K562 (cell line): ENCODE results near the gene ERCC6L. TPM values are rescaled to one million over a fixed set of nuclear protein-coding genes. Genes with fewer than 3 reads are reported as not detected.
A peak's percentile ranks its signal among the peaks of the same experiment; 100 is the strongest.

Experiments
- ATAC-seq: fragments of 200-7000 bp; cut with Tn5 transposase; 3 replicates; pipeline ENCODE4 v1.9.1; 2020; ENCODE audit warnings: moderate library complexity
- BruUV-seq: library from RNA; stranded (reverse); fragments of 400-500 nt; replicated peaks from 2 replicates; lab custom pipeline; 2021; lab: Mats Ljungman, UMichigan
- CTCF ChIA-PET: fragments of 300-600 bp; formaldehyde crosslinking; extraction: SDS; loops from one replicate; lab custom pipeline; 2021; ENCODE audit warnings: low intra/inter-chr PET ratio; lab: Yijun Ruan, JAX
- POLR2A ChIA-PET: fragments of 300-600, 350-650 bp; sonication (Branson Sonifier 250); formaldehyde crosslinking; extraction: SDS; loops from one replicate; lab custom pipeline; 2021; ENCODE audit warnings: antibody characterized with exemption, inconsistent platforms; lab: Yijun Ruan, JAX
- DNase-seq, 4 experiments: peaks; one replicate each; pipeline versions ENCODE4 v3.0.0 to v3.0.0-alpha.2; 2011 to 2018; ENCODE audit warnings: low spot score in 3 of 4, mixed read lengths in 3 of 4; ENCODE audit errors: extremely low read depth in 1 of 4
- FAIRE-seq: peaks from 2 replicates; lab custom pipeline; 2011; peaks lifted over from hg19 to GRCh38; lab: Jason Lieb, UNC
- H2AFZ ChIP-seq: 2 replicates; pipeline ENCODE4 v1.6.0; 2011; ENCODE audit warnings: low read depth, low read length, control low read depth, inconsistent platforms
- H3K27ac ChIP-seq: fragments of 200-600 bp; 3 replicates; pipeline ENCODE4 v1.8.0; 2011; ENCODE audit warnings: low read depth, mild to moderate bottlenecking, control low read depth, inconsistent platforms, low read length, moderate library complexity, mixed read lengths; ENCODE audit errors: extremely low read depth
- H3K27me3 ChIP-seq, 2 experiments: fragments of 300-600 bp in 1 of 2; 2 replicates in 1 of 2; 3 replicates in 1 of 2; pipeline versions ENCODE4 v1.6.0 to v1.8.0; 2011; ENCODE audit warnings: inconsistent platforms in 2 of 2, low read length in 2 of 2, mild to moderate bottlenecking in 1 of 2, mixed read lengths in 1 of 2, moderate library complexity in 1 of 2; ENCODE audit not compliant: control insufficient read depth in 2 of 2, insufficient read depth in 2 of 2
- H3K36me3 ChIP-seq: fragments of 300-600 bp; 3 replicates; pipeline ENCODE4 v1.8.0; 2011; ENCODE audit warnings: mild to moderate bottlenecking, low read length, inconsistent platforms; ENCODE audit not compliant: control insufficient read depth, insufficient read depth
- H3K4me1 ChIP-seq, 2 experiments: fragments of 200-600 bp in 1 of 2; replicated peaks in 1 of 2; 2 replicates in 1 of 2; 3 replicates in 1 of 2; pipeline versions ENCODE4 v1.5.1 to v1.8.0; 2011; ENCODE audit warnings: inconsistent platforms in 2 of 2, low read length in 2 of 2, mild to moderate bottlenecking in 1 of 2, mixed read lengths in 1 of 2, moderate library complexity in 1 of 2; ENCODE audit not compliant: control insufficient read depth in 2 of 2, insufficient read depth in 2 of 2
- H3K4me2 ChIP-seq: 2 replicates; pipeline ENCODE4 v1.6.1; 2011; ENCODE audit warnings: low read length, control low read depth, inconsistent platforms, mixed read lengths; ENCODE audit not compliant: insufficient read depth
- H3K4me3 ChIP-seq: fragments of 200-600 bp; sonication (generic), shearing (Covaris generic); 2 replicates; pipeline ENCODE4 v1.5.1; 2016; ENCODE audit warnings: control low read depth, inconsistent platforms
- H3K79me2 ChIP-seq: fragments of 200-600 bp; 3 replicates; pipeline ENCODE4 v1.8.0; 2011; ENCODE audit warnings: low read length, inconsistent platforms; ENCODE audit not compliant: control insufficient read depth, insufficient read depth
- H3K9ac ChIP-seq, 2 experiments: 2 replicates each; pipeline versions ENCODE4 v1.6.0 to v1.6.1; 2011; ENCODE audit warnings: low read depth in 2 of 2, low read length in 2 of 2, control low read depth in 1 of 2, inconsistent platforms in 1 of 2, mild to moderate bottlenecking in 1 of 2, mixed read lengths in 1 of 2; ENCODE audit not compliant: insufficient read depth in 1 of 2
- H3K9me1 ChIP-seq: one replicate; pipeline ENCODE4 v1.6.0; 2011; ENCODE audit warnings: inconsistent platforms, mild to moderate bottlenecking, low read length, moderate library complexity; ENCODE audit not compliant: control insufficient read depth, insufficient read depth
- H3K9me3 ChIP-seq: replicated peaks from 2 replicates; pipeline ENCODE4 v1.5.1; 2011; ENCODE audit warnings: low read depth, low read length, inconsistent platforms; ENCODE audit not compliant: control insufficient read depth, insufficient read depth
- H4K20me1 ChIP-seq: replicated peaks from 2 replicates; pipeline ENCODE4 v1.6.1; 2011; ENCODE audit warnings: low read length, inconsistent platforms, mixed read lengths; ENCODE audit not compliant: control insufficient read depth, insufficient read depth
- FOXO4 ChIP-seq: fragments of 450-650 bp; formaldehyde crosslinking; IDR thresholded peaks from 2 replicates; pipeline ENCODE4 v1.4.0; 2020; ENCODE audit warnings: mild to moderate bottlenecking, moderate library complexity
- RBFOX2 ChIP-seq: fragments of 200-400 bp; formaldehyde crosslinking; IDR thresholded peaks from 2 replicates; pipeline ENCODE4 v1.6.1; 2017; ENCODE audit warnings: low read depth, mild to moderate bottlenecking, low read length, moderate library complexity
- TAL1 ChIP-seq: fragments of 450-650 bp; IDR thresholded peaks from 2 replicates; pipeline ENCODE4 v1.6.1; 2016; ENCODE audit warnings: mild to moderate bottlenecking
- ZNF586 ChIP-seq: fragments of 450-650 bp; formaldehyde crosslinking; conservative IDR thresholded peaks from 2 replicates; pipeline ENCODE4 v1.4.0; 2020; ENCODE audit warnings: mild to moderate bottlenecking, moderate library complexity
- WGBS: fragments of 100-300 bp; shearing (Covaris generic); methylation state at CpG from one replicate; pipeline ENCODE4 v1.1.6; 2016; ENCODE audit warnings: low coverage, mixed read lengths; ENCODE audit not compliant: insufficient coverage; ENCODE audit errors: missing lambda C conversion rate; 5-methylcytosine and 5-hydroxymethylcytosine counted together
- in situ Hi-C: fragments of 300-500 bp; cut with MboI; formaldehyde crosslinking; loops from 4 replicates; pipeline ENCODE4 v1.15.0; 2018; ENCODE audit warnings: inconsistent platforms, mixed read lengths
- intact Hi-C: fragments of 100-400 bp; cut with micrococcal nuclease; formaldehyde crosslinking; loops from 2 replicates; pipeline ENCODE4 v1.14.2; 2022
- polyA plus RNA-seq, 8 experiments: library from polyadenylated mRNA; depleted of rRNA in 4 of 8; stranded (reverse) in 5 of 8; unstranded in 3 of 8; fragments of >200 nt; fragmentation: Nextera tagmentation in 2 of 8; fragmentation: Illumina TruSeq in 1 of 8; extraction: Ambion mirVana in 2 of 8; extraction: Trizol in 1 of 8; gene quantifications; 2 replicates each; pipeline versions ENCODE4 v1.2.1 to v1.2.3, GENCODE V29; 2011 to 2014; ENCODE audit warnings: inconsistent platforms in 1 of 8, missing spikeins in 1 of 8
- total RNA-seq, 7 experiments: library from RNA; depleted of rRNA in 6 of 7; stranded (reverse); fragments of >200 nt in 6 of 7; fragmentation: Illumina TruSeq in 2 of 7; extraction: Trizol in 2 of 7; gene quantifications; 2 replicates each; pipeline versions ENCODE4 v1.2.1 to v1.2.3, GENCODE V29; 2011 to 2021; ENCODE audit warnings: low replicate concordance in 1 of 7

ERCC6L gene
- total and polyA plus RNA-seq, 9 of the 15 experiments (the other 6 are each of a cell fraction or from before 2014, with no cell fraction given) = 6.4 to 17.4 (median 11.9) TPM

GRCh38 chrX:72271091-72271788 lies 32.4 kb upstream of the ERCC6L start:
- H3K27me3 ChIP-seq = no peaks in the 10 kb centered on the region
- peaks cover 10% of the 10 kb centered on the region; the same call in 1 of the 2 replicates for H4K20me1 ChIP-seq
- ATAC-seq (peak; percentile 17; the same call in 1 of the 3 replicates), FAIRE-seq (no peak), DNase-seq (no peak)
- BruUV-seq = no TSS peak
- H3K36me3 ChIP-seq = peaks cover 89% of the 10 kb centered on the region
- no peak for TF ChIP-seq ZNF586 (CRISPR knock-in tag)
- CTCF ChIA-PET = no interaction called here
- intact Hi-C loops (no loop called here), in situ Hi-C loops (no loop called here)
- H3K4me1 ChIP-seq = peaks cover 0 to 11% of the 10 kb centered on the region in 2 experiments; a peak in 2 of 5 replicates
- no peaks in the 10 kb centered on the region for H3K9me1 ChIP-seq
- WGBS = 76% methylated on average over 2 of the region's 3 CpGs
- no peak overlapping the region for H3K4me2 ChIP-seq
- no peak overlapping the region for H3K4me3 ChIP-seq
- H3K27ac ChIP-seq = no peak overlapping the region
- POLR2A ChIA-PET = no interaction called here
- no peaks in the 10 kb centered on the region for H3K9me3 ChIP-seq
- H3K79me2 ChIP-seq = peaks cover 36% of the 10 kb centered on the region
- H3K9ac ChIP-seq = no peak overlapping the region
- H2AFZ ChIP-seq = no peak overlapping the region

GRCh38 chrX:72270316-72270866 lies 31.6 kb upstream of the ERCC6L start:
- Histone ChIP-seq H3K4me2 (no peak overlapping the region), H3K79me2 (peaks cover 28% of the 10 kb centered on the region), H2AFZ (no peak overlapping the region), H3K9me1 (no peaks in the 10 kb centered on the region), H4K20me1 (peaks cover 6% of the 10 kb centered on the region; the same call in 1 of the 2 replicates), H3K4me3 (no peak overlapping the region), H3K9ac (no peak overlapping the region), H3K9me3 (no peaks in the 10 kb centered on the region), H3K4me1 (peaks cover 0 to 11% of the 10 kb centered on the region in 2 experiments; a peak in 2 of 5 replicates), H3K27me3 (no peaks in the 10 kb centered on the region), H3K36me3 (peaks cover 80% of the 10 kb centered on the region), H3K27ac (peak overlapping the region; percentile 39)
- in situ Hi-C loops (no loop called here), intact Hi-C loops (no loop called here)
- 87% methylated on average over 5 of the region's 5 CpGs for WGBS
- no peak for DNase-seq
- BruUV-seq = no TSS peak
- ChIA-PET POLR2A (interaction anchor here (0.7 to 1.2 kb wide), 3 partner anchors 8 to 257 kb away, joined by 3 to 5 read pairs (median 4); no protein-coding TSS in a partner anchor), CTCF (no interaction called here)
- peak; percentile 7; the same call in 1 of the 3 replicates for ATAC-seq
- no peak for FAIRE-seq
- no peak for TF ChIP-seq TAL1
- TF ChIP-seq RBFOX2 = peak; percentile 19; the same call in 1 of the 2 replicates
- no peak for TF ChIP-seq FOXO4 (CRISPR knock-in tag)
